IPS DF 6.9 (cell line): Measurements from ENCODE around the gene TTLL5.

Source experiments
- DNase-seq: peaks from one replicate; pipeline ENCODE4 v3.0.0-alpha.2; 2013; ENCODE audit warnings: low read depth, low spot score
- H3K27ac ChIP-seq: one replicate; pipeline ENCODE4 v1.5.1; 2013; ENCODE audit warnings: low read length, control low read depth
- H3K27me3 ChIP-seq: 2 replicates; pipeline ENCODE4 v1.6.1; 2013; ENCODE audit warnings: mild to moderate bottlenecking, low read length; ENCODE audit not compliant: control insufficient read depth, insufficient read depth
- H3K36me3 ChIP-seq: 2 replicates; pipeline ENCODE4 v1.6.1; 2013; ENCODE audit warnings: low read length; ENCODE audit not compliant: control insufficient read depth, insufficient read depth
- H3K4me1 ChIP-seq: 2 replicates; pipeline ENCODE4 v1.6.1; 2013; ENCODE audit warnings: low read length; ENCODE audit not compliant: control insufficient read depth, insufficient read depth
- H3K4me3 ChIP-seq: 2 replicates; pipeline ENCODE4 v1.5.1; 2013; ENCODE audit warnings: mild to moderate bottlenecking, low read length
- H3K9me3 ChIP-seq: 2 replicates; pipeline ENCODE4 v1.6.1; 2013; ENCODE audit warnings: low read length, inconsistent platforms; ENCODE audit not compliant: control insufficient read depth, insufficient read depth
- WGBS: extraction: QIAGEN DNeasy Blood & Tissue Kit; methylation state at CpG from one replicate; pipeline ENCODE4 v1.1.7; 2013; ENCODE audit warnings: mixed read lengths, missing lambda C conversion rate; ENCODE audit not compliant: insufficient read length, insufficient coverage; 5-methylcytosine and 5-hydroxymethylcytosine counted together

The TTLL5 gene

GRCh38 chr14:75783602-75784313, 122.7 kb downstream of the TTLL5 start:
- DNase-seq, result no peak
- no peaks in the 10 kb centered on the region for H3K9me3 ChIP-seq
- H3K4me3 ChIP-seq, result no peak overlapping the region
- no peak overlapping the region for H3K27ac ChIP-seq
- H3K36me3 ChIP-seq, result peaks cover 6% of the 10 kb centered on the region; the same call in 1 of the 2 replicates
- no CpG with 5 or more reads among the region's 3 CpGs for WGBS
- H3K4me1 ChIP-seq, result no peaks in the 10 kb centered on the region
- no peaks in the 10 kb centered on the region for H3K27me3 ChIP-seq

GRCh38 chr14:75784314-75784686, 123.3 kb downstream of the TTLL5 start:
- no peaks in the 10 kb centered on the region for H3K4me1 ChIP-seq

GRCh38 chr14:75793806-75794205, 132.8 kb downstream of the TTLL5 start:
- no peaks in the 10 kb centered on the region for H3K36me3 ChIP-seq
- H3K9me3 ChIP-seq, result no peaks in the 10 kb centered on the region
- no peak overlapping the region for H3K27ac ChIP-seq
- H3K4me3 ChIP-seq, result no peak overlapping the region
- no peaks in the 10 kb centered on the region for H3K4me1 ChIP-seq
- no peak for DNase-seq
- WGBS, result no CpG with 5 or more reads among the region's 2 CpGs
- H3K27me3 ChIP-seq, result no peaks in the 10 kb centered on the region

More at GRCh38 chr14:75784314-75784686, 123.3 kb downstream of the TTLL5 start:
- H3K27me3 ChIP-seq, result no peaks in the 10 kb centered on the region
- H3K27ac ChIP-seq, result no peak overlapping the region
- H3K9me3 ChIP-seq, result no peaks in the 10 kb centered on the region
- peaks cover 6% of the 10 kb centered on the region; the same call in 1 of the 2 replicates for H3K36me3 ChIP-seq
- H3K4me3 ChIP-seq, result no peak overlapping the region
- DNase-seq, result no peak
- 100% methylated on average over 1 of the region's 3 CpGs for WGBS

- no CpG with 5 or more reads among the region's 2 CpGs for WGBS
- Histone ChIP-seq H3K4me1 (no peaks in the 10 kb centered on the region), H3K9me3 (no peaks in the 10 kb centered on the region), H3K4me3 (no peak overlapping the region), H3K27me3 (no peaks in the 10 kb centered on the region), H3K36me3 (no peaks in the 10 kb centered on the region), H3K27ac (no peak overlapping the region)
- no peak for DNase-seq
Observed at GRCh38 chr14:75794615-75795038, 133.6 kb downstream of the TTLL5 start.

GRCh38 chr14:75800792-75801191, 139.7 kb downstream of the TTLL5 start:
- Histone ChIP-seq H3K9me3 (no peaks in the 10 kb centered on the region), H3K27ac (no peak overlapping the region), H3K36me3 (no peaks in the 10 kb centered on the region), H3K27me3 (no peaks in the 10 kb centered on the region), H3K4me3 (no peak overlapping the region), H3K4me1 (no peaks in the 10 kb centered on the region)
- no CpG with 5 or more reads among the region's 5 CpGs for WGBS
- peak; percentile 9 for DNase-seq

- Histone ChIP-seq H3K36me3 (no peaks in the 10 kb centered on the region), H3K27ac (no peak overlapping the region), H3K9me3 (no peaks in the 10 kb centered on the region), H3K4me1 (no peaks in the 10 kb centered on the region), H3K27me3 (no peaks in the 10 kb centered on the region), H3K4me3 (no peak overlapping the region)
- DNase-seq, result no peak
- WGBS, result no CpG with 5 or more reads among the region's 1 CpG
Observed at GRCh38 chr14:75802486-75802885, 141.4 kb downstream of the TTLL5 start.

- no peaks in the 10 kb centered on the region for H3K9me3 ChIP-seq
- H3K4me1 ChIP-seq, result no peaks in the 10 kb centered on the region
- no peak for DNase-seq
- no peaks in the 10 kb centered on the region for H3K36me3 ChIP-seq
- H3K27me3 ChIP-seq, result no peaks in the 10 kb centered on the region
- no peak overlapping the region for H3K27ac ChIP-seq
- no CpG with 5 or more reads among the region's 5 CpGs for WGBS
- no peak overlapping the region for H3K4me3 ChIP-seq
Observed at GRCh38 chr14:75803765-75804164, 142.7 kb downstream of the TTLL5 start.

- H3K27me3 ChIP-seq, result no peaks in the 10 kb centered on the region
- no peak for DNase-seq
- H3K36me3 ChIP-seq, result no peaks in the 10 kb centered on the region
- no peaks in the 10 kb centered on the region for H3K4me1 ChIP-seq
- H3K4me3 ChIP-seq, result no peak overlapping the region
- no peak overlapping the region for H3K27ac ChIP-seq
- WGBS, result no CpG with 5 or more reads among the region's 2 CpGs
- no peaks in the 10 kb centered on the region for H3K9me3 ChIP-seq
Observed at GRCh38 chr14:75804570-75805275, 143.7 kb downstream of the TTLL5 start.

- Histone ChIP-seq H3K4me3 (no peak overlapping the region), H3K4me1 (no peaks in the 10 kb centered on the region), H3K36me3 (no peaks in the 10 kb centered on the region), H3K27ac (no peak overlapping the region), H3K27me3 (no peaks in the 10 kb centered on the region), H3K9me3 (no peaks in the 10 kb centered on the region)
- DNase-seq, result no peak
Observed at GRCh38 chr14:75805646-75806045, 144.6 kb downstream of the TTLL5 start.

GRCh38 chr14:75806352-75806832, 145.3 kb downstream of the TTLL5 start:
- H3K36me3 ChIP-seq, result no peaks in the 10 kb centered on the region
- no peaks in the 10 kb centered on the region for H3K9me3 ChIP-seq
- no peaks in the 10 kb centered on the region for H3K4me1 ChIP-seq
- no peak overlapping the region for H3K27ac ChIP-seq
- no peak for DNase-seq
- no peaks in the 10 kb centered on the region for H3K27me3 ChIP-seq
- H3K4me3 ChIP-seq, result no peak overlapping the region
- WGBS, result no CpG with 5 or more reads among the region's 2 CpGs
